K562 (cell line): ENCODE measurements around the gene SLC7A10. TPM values are rescaled to one million over a fixed set of nuclear protein-coding genes. Genes with fewer than 3 reads are reported as not detected.

Source experiments
- ATAC-seq: fragments of 200-7000 bp; cut with Tn5 transposase; 3 replicates; pipeline ENCODE4 v1.9.1; 2020; ENCODE audit warnings: moderate library complexity
- BruUV-seq: library from RNA; stranded (reverse); fragments of 400-500 nt; replicated peaks from 2 replicates; lab custom pipeline; 2021; lab: Mats Ljungman, UMichigan
- CTCF ChIA-PET: fragments of 300-600 bp; formaldehyde crosslinking; extraction: SDS; loops from one replicate; lab custom pipeline; 2021; ENCODE audit warnings: low intra/inter-chr PET ratio; lab: Yijun Ruan, JAX
- POLR2A ChIA-PET: fragments of 300-600, 350-650 bp; sonication (Branson Sonifier 250); formaldehyde crosslinking; extraction: SDS; loops from one replicate; lab custom pipeline; 2021; ENCODE audit warnings: antibody characterized with exemption, inconsistent platforms; lab: Yijun Ruan, JAX
- DNase-seq, 4 experiments: peaks; one replicate each; pipeline versions ENCODE4 v3.0.0 to v3.0.0-alpha.2; 2011 to 2018; ENCODE audit warnings: low spot score in 3 of 4, mixed read lengths in 3 of 4; ENCODE audit errors: extremely low read depth in 1 of 4
- FAIRE-seq: peaks from 2 replicates; lab custom pipeline; 2011; peaks lifted over from hg19 to GRCh38; lab: Jason Lieb, UNC
- H2AFZ ChIP-seq: 2 replicates; pipeline ENCODE4 v1.6.0; 2011; ENCODE audit warnings: low read depth, low read length, control low read depth, inconsistent platforms
- H3K27ac ChIP-seq: fragments of 200-600 bp; 3 replicates; pipeline ENCODE4 v1.8.0; 2011; ENCODE audit warnings: low read depth, mild to moderate bottlenecking, control low read depth, inconsistent platforms, low read length, moderate library complexity, mixed read lengths; ENCODE audit errors: extremely low read depth
- H3K27me3 ChIP-seq, 2 experiments: fragments of 300-600 bp in 1 of 2; 2 replicates in 1 of 2; 3 replicates in 1 of 2; pipeline versions ENCODE4 v1.6.0 to v1.8.0; 2011; ENCODE audit warnings: inconsistent platforms in 2 of 2, low read length in 2 of 2, mild to moderate bottlenecking in 1 of 2, mixed read lengths in 1 of 2, moderate library complexity in 1 of 2; ENCODE audit not compliant: control insufficient read depth in 2 of 2, insufficient read depth in 2 of 2
- H3K36me3 ChIP-seq: fragments of 300-600 bp; 3 replicates; pipeline ENCODE4 v1.8.0; 2011; ENCODE audit warnings: mild to moderate bottlenecking, low read length, inconsistent platforms; ENCODE audit not compliant: control insufficient read depth, insufficient read depth
- H3K4me1 ChIP-seq, 2 experiments: fragments of 200-600 bp in 1 of 2; replicated peaks in 1 of 2; 2 replicates in 1 of 2; 3 replicates in 1 of 2; pipeline versions ENCODE4 v1.5.1 to v1.8.0; 2011; ENCODE audit warnings: inconsistent platforms in 2 of 2, low read length in 2 of 2, mild to moderate bottlenecking in 1 of 2, mixed read lengths in 1 of 2, moderate library complexity in 1 of 2; ENCODE audit not compliant: control insufficient read depth in 2 of 2, insufficient read depth in 2 of 2
- H3K4me2 ChIP-seq: 2 replicates; pipeline ENCODE4 v1.6.1; 2011; ENCODE audit warnings: low read length, control low read depth, inconsistent platforms, mixed read lengths; ENCODE audit not compliant: insufficient read depth
- H3K4me3 ChIP-seq: fragments of 200-600 bp; sonication (generic), shearing (Covaris generic); 2 replicates; pipeline ENCODE4 v1.5.1; 2016; ENCODE audit warnings: control low read depth, inconsistent platforms
- H3K79me2 ChIP-seq: fragments of 200-600 bp; 3 replicates; pipeline ENCODE4 v1.8.0; 2011; ENCODE audit warnings: low read length, inconsistent platforms; ENCODE audit not compliant: control insufficient read depth, insufficient read depth
- H3K9ac ChIP-seq, 2 experiments: 2 replicates each; pipeline versions ENCODE4 v1.6.0 to v1.6.1; 2011; ENCODE audit warnings: low read depth in 2 of 2, low read length in 2 of 2, control low read depth in 1 of 2, inconsistent platforms in 1 of 2, mild to moderate bottlenecking in 1 of 2, mixed read lengths in 1 of 2; ENCODE audit not compliant: insufficient read depth in 1 of 2
- H3K9me1 ChIP-seq: one replicate; pipeline ENCODE4 v1.6.0; 2011; ENCODE audit warnings: inconsistent platforms, mild to moderate bottlenecking, low read length, moderate library complexity; ENCODE audit not compliant: control insufficient read depth, insufficient read depth
- H3K9me3 ChIP-seq: replicated peaks from 2 replicates; pipeline ENCODE4 v1.5.1; 2011; ENCODE audit warnings: low read depth, low read length, inconsistent platforms; ENCODE audit not compliant: control insufficient read depth, insufficient read depth
- H4K20me1 ChIP-seq: replicated peaks from 2 replicates; pipeline ENCODE4 v1.6.1; 2011; ENCODE audit warnings: low read length, inconsistent platforms, mixed read lengths; ENCODE audit not compliant: control insufficient read depth, insufficient read depth
- ARNT ChIP-seq, 2 experiments: fragments of 450-650 bp; IDR thresholded peaks; 2 replicates each; pipeline ENCODE4 v1.6.1; 2016; ENCODE audit warnings: mild to moderate bottlenecking in 1 of 2
- C11orf30 ChIP-seq: fragments of 450-650 bp; IDR thresholded peaks from 2 replicates; pipeline ENCODE4 v1.6.1; 2016; ENCODE audit warnings: low read depth, mild to moderate bottlenecking
- CHD2 ChIP-seq: IDR thresholded peaks from 2 replicates; pipeline ENCODE4 v1.6.1; 2011; ENCODE audit warnings: low read depth, low read length
- ILF3 ChIP-seq: fragments of 450-650 bp; IDR thresholded peaks from 2 replicates; pipeline ENCODE4 v1.6.1; 2018; ENCODE audit warnings: antibody characterized with exemption, mild to moderate bottlenecking, moderate library complexity, borderline replicate concordance
- KAT7 ChIP-seq: sonication (generic); formaldehyde crosslinking; IDR thresholded peaks from 2 replicates; pipeline ENCODE4 v1.8.0; 2022; ENCODE audit warnings: missing genetic modification reagents, mild to moderate bottlenecking, borderline replicate concordance
- PKNOX1 ChIP-seq: fragments of 450-650 bp; IDR thresholded peaks from 2 replicates; pipeline ENCODE4 v1.6.1; 2016
- RBM15 ChIP-seq: fragments of 200-400 bp; formaldehyde crosslinking; IDR thresholded peaks from 2 replicates; pipeline ENCODE4 v1.6.1; 2018; ENCODE audit warnings: mild to moderate bottlenecking, low read length, moderate library complexity; ENCODE audit not compliant: insufficient read depth
- YY1 ChIP-seq, 3 experiments: IDR thresholded peaks; 2 replicates each; pipeline ENCODE4 v1.6.1; 2011; ENCODE audit warnings: low read length in 2 of 3, mild to moderate bottlenecking in 2 of 3, moderate library complexity in 2 of 3, borderline replicate concordance in 1 of 3, control low read depth in 1 of 3, low read depth in 1 of 3; ENCODE audit not compliant: insufficient read depth in 3 of 3, insufficient replicate concordance in 2 of 3, control insufficient read depth in 1 of 3, insufficient read length in 1 of 3; ENCODE audit errors: extremely low read depth in 1 of 3
- ZNF23 ChIP-seq: fragments of 250-450 bp; sonication (Bioruptor Pico); IDR thresholded peaks from 2 replicates; pipeline ENCODE4 v1.4.0; 2020; ENCODE audit warnings: mild to moderate bottlenecking
- ZNF311 ChIP-seq: fragments of 250-450 bp; sonication (Bioruptor Pico); IDR thresholded peaks from 2 replicates; pipeline ENCODE4 v1.4.0; 2020; ENCODE audit warnings: mild to moderate bottlenecking, moderate library complexity
- ZNF77 ChIP-seq: fragments of 250-450 bp; sonication (Bioruptor Pico); IDR thresholded peaks from 2 replicates; pipeline ENCODE4 v1.5.0; 2020
- WGBS: fragments of 100-300 bp; shearing (Covaris generic); methylation state at CpG from one replicate; pipeline ENCODE4 v1.1.6; 2016; ENCODE audit warnings: low coverage, mixed read lengths; ENCODE audit not compliant: insufficient coverage; ENCODE audit errors: missing lambda C conversion rate; 5-methylcytosine and 5-hydroxymethylcytosine counted together
- in situ Hi-C: fragments of 300-500 bp; cut with MboI; formaldehyde crosslinking; loops from 4 replicates; pipeline ENCODE4 v1.15.0; 2018; ENCODE audit warnings: inconsistent platforms, mixed read lengths
- intact Hi-C: fragments of 100-400 bp; cut with micrococcal nuclease; formaldehyde crosslinking; loops from 2 replicates; pipeline ENCODE4 v1.14.2; 2022
- polyA plus RNA-seq, 8 experiments: library from polyadenylated mRNA; depleted of rRNA in 4 of 8; stranded (reverse) in 5 of 8; unstranded in 3 of 8; fragments of >200 nt; fragmentation: Nextera tagmentation in 2 of 8; fragmentation: Illumina TruSeq in 1 of 8; extraction: Ambion mirVana in 2 of 8; extraction: Trizol in 1 of 8; gene quantifications; 2 replicates each; pipeline versions ENCODE4 v1.2.1 to v1.2.3, GENCODE V29; 2011 to 2014; ENCODE audit warnings: inconsistent platforms in 1 of 8, missing spikeins in 1 of 8
- total RNA-seq, 7 experiments: library from RNA; depleted of rRNA in 6 of 7; stranded (reverse); fragments of >200 nt in 6 of 7; fragmentation: Illumina TruSeq in 2 of 7; extraction: Trizol in 2 of 7; gene quantifications; 2 replicates each; pipeline versions ENCODE4 v1.2.1 to v1.2.3, GENCODE V29; 2011 to 2021; ENCODE audit warnings: low replicate concordance in 1 of 7

Gene SLC7A10
- total and polyA plus RNA-seq, 9 of the 15 experiments (the other 6 are each of a cell fraction or from before 2014, with no cell fraction given): 0.07 TPM; not detected in 8

GRCh38 chr19:33220115-33220514 lies 5.5 kb downstream of the SLC7A10 start:
- FAIRE-seq (no peak), DNase-seq (no peak), ATAC-seq (no peak)
- ChIA-PET POLR2A (no interaction called here), CTCF (no interaction called here)
- Histone ChIP-seq H3K4me3 (no peak overlapping the region), H3K79me2 (no peaks in the 10 kb centered on the region), H3K4me2 (no peak overlapping the region), H4K20me1 (peaks cover 8% of the 10 kb centered on the region), H3K9ac (no peak overlapping the region), H3K9me1 (no peaks in the 10 kb centered on the region), H3K36me3 (no peaks in the 10 kb centered on the region), H3K27ac (no peak overlapping the region), H3K4me1 (peaks cover 0 to 14% of the 10 kb centered on the region in 2 experiments; a peak in 2 of 5 replicates), H3K27me3 (peaks cover 38 to 75% of the 10 kb centered on the region in 2 experiments), H2AFZ (no peak overlapping the region), H3K9me3 (no peaks in the 10 kb centered on the region)
- BruUV-seq: no TSS peak
- in situ Hi-C loops (no loop called here), intact Hi-C loops (no loop called here)
- WGBS: 7% methylated on average over 18 of the region's 18 CpGs
- TF ChIP-seq ZNF77 (CRISPR knock-in tag) (no peak), ARNT (IDR thresholded peaks at IDR 0.05) (no peak), ZNF311 (no peak), PKNOX1 (no peak), C11orf30 (no peak), CHD2 (no peak), KAT7 (CRISPR knock-in tag) (no peak), YY1 (IDR thresholded peaks at IDR 0.05; ENCODE audit: borderline replicate concordance in 1 of 3, control insufficient read depth in 1 of 3, extremely low read depth in 1 of 3, insufficient read depth in 3 of 3, insufficient read length in 1 of 3, insufficient replicate concordance in 2 of 3, low read depth in 1 of 3, low read length in 2 of 3) (no peak), RBM15 (no peak), ILF3 (no peak), ZNF23 (CRISPR knock-in tag) (no peak)
